NCI-H2196 treated with DMSO at 0.1 percent for 48 hours (cell line): ENCODE data around the gene EIF4E3.

Source experiments
- DNase-seq: peaks from one replicate; lab custom pipeline; 2025; ENCODE audit not compliant: unreplicated experiment; lab: John Stamatoyannopoulos, UW

The EIF4E3 gene

GRCh38 chr3:71651625-71652024 lies 73.6 kb downstream of the EIF4E3 start:
- no peak for DNase-seq

- no peak for DNase-seq
These were observed 74.8 kb downstream of the EIF4E3 start for GRCh38 chr3:71650372-71650771.

- DNase-seq, result no peak
These were observed 75.4 kb downstream of the EIF4E3 start for GRCh38 chr3:71649757-71650156.

- no peak for DNase-seq
These were observed 77.5 kb downstream of the EIF4E3 start for GRCh38 chr3:71647751-71648150.

GRCh38 chr3:71646971-71647370 lies 78.2 kb downstream of the EIF4E3 start:
- no peak for DNase-seq

GRCh38 chr3:71645140-71645539 lies 80.1 kb downstream of the EIF4E3 start:
- DNase-seq, result no peak

- no peak for DNase-seq
These were observed 83.5 kb downstream of the EIF4E3 start for GRCh38 chr3:71641674-71642073.

- DNase-seq, result no peak
These were observed 84.7 kb downstream of the EIF4E3 start for GRCh38 chr3:71640331-71640983.

GRCh38 chr3:71636482-71636881 lies 88.7 kb downstream of the EIF4E3 start:
- no peak for DNase-seq

GRCh38 chr3:71636001-71636400 lies 89.2 kb downstream of the EIF4E3 start:
- no peak for DNase-seq

- DNase-seq, result no peak
These were observed 90.5 kb downstream of the EIF4E3 start for GRCh38 chr3:71634671-71635070.

- no peak for DNase-seq
These were observed 95.5 kb downstream of the EIF4E3 start for GRCh38 chr3:71629711-71630110.

GRCh38 chr3:71629289-71629688 lies 95.9 kb downstream of the EIF4E3 start:
- no peak for DNase-seq

GRCh38 chr3:71628522-71628921 lies 96.7 kb downstream of the EIF4E3 start:
- no peak for DNase-seq

GRCh38 chr3:71625676-71626075 lies 99.5 kb downstream of the EIF4E3 start:
- DNase-seq, result no peak
